Mononuclear cell (primary cell): Measurements from ENCODE around the gene MED31. TPM values are rescaled to one million over a fixed set of nuclear protein-coding genes. Genes with fewer than 3 reads are reported as not detected.

ENCODE experiments used
- H3K27me3 ChIP-seq: 2 replicates; pipeline ENCODE4 v1.6.0; 2011; ENCODE audit warnings: low read length, control low read depth; ENCODE audit not compliant: insufficient read depth
- H3K4me1 ChIP-seq: 2 replicates; pipeline ENCODE4 v1.5.1; 2011; ENCODE audit warnings: mild to moderate bottlenecking, low read length, control low read depth; ENCODE audit not compliant: insufficient read depth
- H3K4me3 ChIP-seq: 2 replicates; pipeline ENCODE4 v1.5.1; 2011; ENCODE audit warnings: mild to moderate bottlenecking, low read length, moderate library complexity
- H3K9me3 ChIP-seq: 2 replicates; pipeline ENCODE4 v1.5.1; 2011; ENCODE audit warnings: low read depth, mild to moderate bottlenecking, control low read depth, low read length
- total RNA-seq: library from RNA; depleted of rRNA; stranded (reverse); fragments of >200 nt; gene quantifications from one replicate; pipeline ENCODE4 v1.2.3, GENCODE V29; 2012

The MED31 gene
- total RNA-seq, 1 donor: 14.2 TPM

DNA sequence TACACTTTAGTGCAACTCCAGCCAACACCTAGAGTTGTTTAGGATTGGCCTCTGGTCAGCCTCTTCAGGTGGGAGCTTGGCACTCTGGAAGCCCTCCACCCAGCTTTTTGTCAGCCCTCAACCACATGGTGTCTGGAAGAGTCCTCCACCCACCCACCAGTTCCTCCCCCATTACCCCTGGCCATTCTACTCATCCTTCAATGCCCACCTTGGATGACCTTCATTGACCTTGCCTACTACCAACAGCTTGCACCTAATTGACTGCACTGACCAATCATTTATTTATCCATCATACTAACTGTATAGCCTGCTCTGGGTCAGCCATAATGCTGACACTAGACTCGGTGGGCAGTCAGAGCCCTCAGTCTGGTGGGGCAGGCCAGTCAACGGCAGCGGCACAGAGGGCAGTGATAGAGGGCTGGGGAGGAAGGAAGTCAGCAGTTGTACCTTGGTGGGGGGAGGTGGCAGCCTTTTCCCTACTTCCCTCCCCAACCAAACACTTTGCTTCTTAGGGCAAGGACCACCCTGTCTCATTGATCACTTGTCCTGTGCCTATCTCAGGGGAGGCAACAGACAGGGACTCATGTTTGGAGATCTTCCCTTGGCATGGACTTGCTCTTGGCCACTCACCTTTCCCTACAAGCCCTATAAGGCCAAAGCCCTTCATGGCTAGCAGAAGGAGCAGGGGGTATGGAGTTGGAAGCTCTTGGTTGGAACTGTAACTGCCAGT lies 32.5 kb upstream of the MED31 start:
- H3K4me3 ChIP-seq: no peak overlapping the region
- H3K9me3 ChIP-seq: no peaks in the 10 kb centered on the region
- peaks cover 8% of the 10 kb centered on the region for H3K27me3 ChIP-seq
- no peaks in the 10 kb centered on the region for H3K4me1 ChIP-seq

DNA sequence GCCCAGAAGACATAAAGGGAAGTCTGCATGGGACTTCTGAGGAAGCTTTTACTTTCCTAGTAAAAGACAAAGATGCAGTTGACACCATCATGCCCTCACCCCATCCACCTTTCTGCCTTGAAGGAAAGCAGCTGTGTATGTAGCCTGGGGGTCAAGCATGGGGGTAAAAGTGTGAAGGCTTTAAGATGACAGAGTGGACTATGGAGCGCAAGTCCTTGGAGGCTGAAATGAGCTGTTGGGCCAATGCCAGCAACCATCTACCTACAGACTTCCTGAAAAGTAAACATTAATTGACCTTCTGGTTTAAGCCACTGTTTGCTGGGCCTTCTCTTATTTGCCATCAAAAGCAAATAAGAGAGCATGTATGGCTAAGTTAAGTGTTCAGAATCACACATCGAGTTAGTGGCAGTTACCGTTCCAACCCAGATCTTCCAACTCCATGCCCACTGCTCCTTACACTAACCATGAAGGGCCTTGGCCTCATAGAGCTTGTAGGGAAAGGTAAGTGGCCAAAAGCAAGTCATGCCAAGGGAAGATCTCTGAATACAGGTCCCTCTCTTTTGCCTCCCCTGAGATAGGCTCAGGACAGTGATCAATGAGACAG lies 31.8 kb upstream of the MED31 start:
- Histone ChIP-seq H3K9me3 (no peaks in the 10 kb centered on the region), H3K4me1 (no peaks in the 10 kb centered on the region), H3K4me3 (no peak overlapping the region)

DNA sequence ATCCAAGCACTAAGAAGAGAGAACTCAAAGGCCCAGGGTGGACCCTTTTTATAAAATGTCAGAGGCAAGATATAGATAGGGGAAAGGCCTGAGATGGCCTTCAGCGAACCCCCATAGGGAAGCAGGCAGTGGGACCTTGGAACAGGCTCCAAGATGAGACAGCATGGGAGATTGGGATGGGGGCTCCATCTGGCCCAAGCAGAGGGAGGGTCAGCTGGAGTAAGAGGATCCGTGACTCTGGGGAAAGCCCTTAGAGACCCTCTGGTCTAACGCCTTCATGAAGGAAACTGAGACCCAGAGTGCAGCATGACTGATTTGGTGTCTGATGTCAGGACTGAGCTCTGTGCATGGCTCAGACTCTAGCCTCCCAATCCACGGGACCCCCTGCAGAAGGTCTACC lies 30.9 kb upstream of the MED31 start:
- H3K27me3 ChIP-seq: peaks cover 17% of the 10 kb centered on the region
- no peak overlapping the region for H3K4me3 ChIP-seq
- H3K4me1 ChIP-seq: no peaks in the 10 kb centered on the region
- H3K9me3 ChIP-seq: no peaks in the 10 kb centered on the region

More for the DNA sequence above, 31.8 kb upstream of the MED31 start:
- peaks cover 15% of the 10 kb centered on the region for H3K27me3 ChIP-seq

DNA sequence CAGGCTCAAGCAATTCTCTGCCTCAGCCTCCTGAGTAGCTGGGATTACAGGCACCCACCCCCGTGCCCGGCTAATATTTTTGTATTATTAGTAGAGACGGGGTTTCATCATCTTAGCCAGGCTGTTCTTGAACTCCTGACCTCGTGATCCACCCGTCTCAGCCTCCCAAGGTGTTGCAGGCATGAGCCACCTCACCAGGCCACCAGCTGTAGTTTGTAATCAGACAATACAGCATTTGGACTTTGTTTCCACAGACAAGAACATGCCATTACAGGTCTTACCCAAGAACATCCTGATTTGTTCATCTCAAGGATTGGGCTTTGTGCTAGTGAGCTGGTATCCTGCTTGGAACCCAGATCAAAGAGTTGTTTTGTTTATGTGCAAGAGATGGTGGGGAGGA lies 30.3 kb upstream of the MED31 start:
- peaks cover 20% of the 10 kb centered on the region for H3K27me3 ChIP-seq
- H3K4me3 ChIP-seq: no peak overlapping the region
- H3K9me3 ChIP-seq: no peaks in the 10 kb centered on the region
- no peaks in the 10 kb centered on the region for H3K4me1 ChIP-seq

DNA sequence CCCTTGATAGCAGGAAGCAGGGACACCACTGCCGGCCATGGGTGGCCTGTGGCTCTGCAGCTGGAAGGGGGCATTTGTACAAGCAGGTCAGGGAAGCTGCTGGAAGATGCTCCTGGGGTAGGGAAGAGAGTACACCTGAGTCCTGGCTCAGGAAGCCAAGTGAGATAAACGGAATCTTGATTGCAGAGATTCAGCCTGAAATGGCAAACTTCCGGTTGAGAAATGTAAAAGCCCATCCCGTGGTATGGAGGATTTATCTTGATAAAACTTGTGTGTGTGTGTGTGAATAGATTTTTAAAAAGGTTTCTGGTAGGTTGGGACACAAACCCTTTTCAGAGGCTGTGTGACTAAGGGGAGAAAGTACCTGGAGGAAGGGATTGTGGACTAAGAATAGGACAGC lies 29.8 kb upstream of the MED31 start:
- Histone ChIP-seq H3K4me1 (no peaks in the 10 kb centered on the region), H3K4me3 (no peak overlapping the region), H3K9me3 (no peaks in the 10 kb centered on the region), H3K27me3 (peaks cover 22% of the 10 kb centered on the region)

DNA sequence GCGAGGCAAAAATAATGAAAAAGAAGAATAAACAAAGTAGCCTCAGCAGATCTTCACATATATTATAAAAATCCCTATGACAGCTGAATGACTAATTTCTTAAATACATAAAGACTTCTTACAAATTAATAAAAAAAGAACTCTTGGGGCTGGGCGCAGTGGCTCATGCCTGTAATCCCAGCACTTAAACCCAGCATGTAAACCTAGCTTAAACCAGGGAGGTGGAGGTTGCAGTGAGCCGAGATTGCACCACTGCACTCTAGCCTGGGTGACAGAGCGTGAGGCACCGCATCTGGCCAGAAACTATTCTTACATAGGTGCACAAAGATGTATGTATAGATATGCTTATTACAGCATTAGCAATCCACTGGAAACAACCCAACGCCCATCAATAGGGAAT lies 27.8 kb upstream of the MED31 start:
- Histone ChIP-seq H3K4me1 (no peaks in the 10 kb centered on the region), H3K4me3 (no peak overlapping the region), H3K27me3 (peaks cover 22% of the 10 kb centered on the region), H3K9me3 (no peaks in the 10 kb centered on the region)

DNA sequence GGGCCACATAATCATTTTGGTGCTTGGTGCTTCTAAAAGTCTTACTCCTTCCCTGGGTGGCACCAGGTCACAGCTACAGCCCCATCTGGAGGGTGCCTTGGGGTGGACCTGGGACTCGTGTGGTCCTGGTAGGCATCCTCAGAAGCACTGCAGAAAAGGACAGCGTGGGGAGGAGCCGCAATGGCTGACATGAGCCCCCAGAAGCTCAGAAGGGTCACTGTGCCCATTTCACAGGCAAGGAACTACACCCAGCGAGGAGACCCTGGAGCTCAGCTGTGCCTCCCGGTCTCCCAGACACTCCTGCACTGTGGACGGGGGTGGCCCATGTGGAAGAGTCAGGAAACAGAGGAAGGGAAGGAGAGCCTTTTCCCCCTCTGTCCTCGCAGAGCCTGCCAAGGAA lies 26.5 kb upstream of the MED31 start:
- Histone ChIP-seq H3K4me3 (no peak overlapping the region), H3K9me3 (no peaks in the 10 kb centered on the region), H3K4me1 (no peaks in the 10 kb centered on the region), H3K27me3 (peaks cover 22% of the 10 kb centered on the region)

DNA sequence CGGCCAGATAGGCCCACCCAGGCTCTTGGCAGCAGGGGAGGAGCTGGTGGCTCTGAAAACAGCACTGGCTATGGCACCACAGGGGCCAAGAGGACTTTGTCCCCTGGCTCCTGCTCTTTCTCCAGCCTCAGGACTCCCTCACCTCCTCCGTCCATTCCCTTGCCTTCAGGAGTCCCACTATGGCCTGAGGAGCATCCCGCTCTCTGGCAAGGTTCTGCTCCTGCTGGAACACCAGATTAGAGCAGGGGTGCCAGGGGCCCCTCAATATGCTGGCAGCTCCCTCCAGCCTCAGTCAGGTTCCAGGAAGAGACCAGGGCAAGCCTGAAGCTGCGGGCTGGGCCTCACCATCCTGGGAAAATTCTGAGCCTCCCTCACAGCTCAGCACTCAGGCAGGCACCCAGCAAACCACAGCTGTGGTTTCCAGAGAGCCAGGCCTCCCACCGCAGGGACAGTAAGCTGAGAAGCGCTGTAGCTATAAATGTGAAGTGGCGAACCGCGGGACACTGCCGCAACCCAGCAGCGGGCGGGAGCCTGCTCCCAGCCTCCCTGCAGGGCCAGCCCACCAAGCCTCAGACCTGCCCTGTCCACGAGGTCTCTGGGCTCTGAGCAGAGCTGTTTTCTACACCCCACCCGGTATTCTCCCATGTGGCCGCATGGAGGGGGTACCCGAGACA lies 25.9 kb upstream of the MED31 start:
- no peaks in the 10 kb centered on the region for H3K9me3 ChIP-seq
- H3K4me1 ChIP-seq: no peaks in the 10 kb centered on the region
- H3K27me3 ChIP-seq: peaks cover 22% of the 10 kb centered on the region
- H3K4me3 ChIP-seq: no peak overlapping the region

DNA sequence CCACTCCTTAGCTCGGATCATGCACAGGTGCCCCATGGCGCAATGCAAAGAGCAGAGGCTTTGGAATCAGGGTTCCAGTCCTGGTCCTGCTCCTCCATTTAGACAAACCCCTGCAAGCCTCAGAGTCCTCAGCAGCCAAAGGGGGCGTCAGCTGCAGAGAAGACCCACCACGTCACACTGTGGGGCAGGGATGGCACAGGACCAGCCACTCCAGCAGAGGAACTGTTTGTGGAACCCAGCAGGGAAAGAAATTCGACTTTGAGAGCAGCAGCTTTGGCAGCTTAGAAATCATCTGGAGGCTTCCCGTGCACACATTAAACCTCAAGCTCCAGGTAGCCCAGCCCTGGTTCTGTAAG lies 25.4 kb upstream of the MED31 start:
- Histone ChIP-seq H3K4me1 (no peaks in the 10 kb centered on the region), H3K27me3 (peaks cover 22% of the 10 kb centered on the region), H3K9me3 (no peaks in the 10 kb centered on the region), H3K4me3 (no peak overlapping the region)

DNA sequence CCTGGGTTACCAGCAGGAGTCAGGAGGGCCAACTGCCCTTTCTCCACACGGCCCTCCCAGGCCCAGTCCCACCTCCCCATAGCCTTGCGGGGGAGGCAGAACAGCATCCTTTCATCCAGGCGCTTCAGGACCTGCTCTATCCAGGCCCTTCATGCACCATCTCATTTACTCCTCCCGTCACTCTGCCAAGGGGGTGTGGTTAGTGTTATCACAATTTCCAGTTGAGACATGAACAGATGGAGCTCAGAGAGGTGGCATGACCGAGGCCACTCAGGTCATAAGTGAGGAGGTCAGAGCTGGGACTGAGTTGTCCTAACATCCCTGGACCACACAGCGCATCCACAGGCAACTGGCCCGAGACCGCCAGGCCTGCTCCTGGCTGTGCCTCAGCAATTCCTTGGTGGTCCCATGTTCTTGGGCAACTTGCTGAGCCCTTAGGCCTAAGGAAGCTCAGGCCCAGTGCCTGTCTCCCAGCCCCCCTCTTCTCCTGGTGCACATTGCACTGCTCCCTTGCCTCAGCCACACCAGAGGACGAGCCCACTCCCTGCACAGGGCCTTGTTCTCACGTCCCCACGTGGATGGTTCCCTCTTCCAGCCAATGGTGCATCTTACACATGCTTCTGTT lies 23.9 kb upstream of the MED31 start:
- Histone ChIP-seq H3K4me3 (no peak overlapping the region), H3K27me3 (peaks cover 19% of the 10 kb centered on the region), H3K9me3 (no peaks in the 10 kb centered on the region), H3K4me1 (no peaks in the 10 kb centered on the region)

DNA sequence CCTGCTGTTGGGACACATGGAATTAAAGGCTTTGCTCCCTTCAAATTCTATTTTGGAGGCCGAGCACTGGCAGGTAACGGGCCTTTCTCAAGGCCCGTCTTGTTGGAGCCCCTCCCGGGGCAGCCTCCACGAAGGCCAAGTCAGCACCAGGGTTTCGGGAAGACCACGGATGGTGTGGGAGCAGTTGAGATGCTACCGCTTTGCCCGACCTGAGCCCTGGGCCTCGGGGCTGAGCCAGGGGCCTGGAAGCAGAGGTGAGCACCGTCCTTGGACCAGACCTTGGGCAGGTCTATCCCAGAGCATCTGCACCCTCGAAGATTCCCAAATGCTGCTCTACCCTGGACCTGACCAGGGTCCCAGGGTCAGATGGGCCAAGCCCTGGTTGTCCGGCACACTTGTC lies 23.2 kb upstream of the MED31 start:
- peaks cover 19% of the 10 kb centered on the region for H3K27me3 ChIP-seq
- no peaks in the 10 kb centered on the region for H3K4me1 ChIP-seq
- no peak overlapping the region for H3K4me3 ChIP-seq
- H3K9me3 ChIP-seq: no peaks in the 10 kb centered on the region

DNA sequence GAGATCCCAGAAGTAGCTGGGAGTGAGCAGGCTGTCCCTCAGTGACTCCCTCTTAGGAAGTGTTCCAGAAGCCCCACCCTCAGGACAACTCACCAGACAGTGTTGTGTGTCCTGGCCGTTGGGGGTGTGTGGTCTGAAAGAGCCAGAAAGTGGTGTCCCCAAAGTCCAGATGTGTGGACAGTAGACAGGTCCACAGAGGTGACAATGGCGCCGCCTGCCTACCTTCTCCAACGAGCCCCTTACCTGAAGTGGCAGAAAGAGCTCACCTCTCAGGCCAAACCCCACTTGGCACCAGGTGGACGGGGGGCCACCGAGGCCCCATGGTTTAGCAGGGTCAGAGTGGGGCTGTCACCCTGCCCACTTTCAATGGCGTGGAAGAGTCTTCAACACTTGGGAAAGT lies 20.0 kb upstream of the MED31 start:
- no peaks in the 10 kb centered on the region for H3K4me1 ChIP-seq
- no peak overlapping the region for H3K4me3 ChIP-seq
- H3K27me3 ChIP-seq: no peaks in the 10 kb centered on the region
- no peaks in the 10 kb centered on the region for H3K9me3 ChIP-seq

DNA sequence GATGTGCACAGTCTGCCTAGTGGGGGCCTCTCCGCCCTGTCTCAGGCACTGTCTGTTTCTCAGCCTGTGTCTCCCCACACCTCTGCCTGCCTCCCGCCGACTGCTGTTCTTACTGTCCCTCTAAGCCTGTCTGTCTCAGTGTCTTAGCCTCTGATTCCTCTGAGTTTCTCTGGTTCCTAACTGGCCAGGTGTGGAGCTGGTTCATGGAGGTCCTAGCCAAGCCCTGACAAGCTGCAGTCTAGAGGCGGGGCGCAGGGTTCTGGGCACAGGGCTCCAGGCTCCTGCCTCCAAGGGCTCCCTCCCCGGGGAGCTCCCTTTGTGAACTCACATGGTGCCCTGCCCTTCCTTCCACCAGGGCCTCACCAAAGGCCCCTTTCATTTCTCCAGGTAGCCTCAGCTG lies 19.6 kb upstream of the MED31 start:
- Histone ChIP-seq H3K4me3 (no peak overlapping the region), H3K4me1 (no peaks in the 10 kb centered on the region), H3K9me3 (no peaks in the 10 kb centered on the region), H3K27me3 (no peaks in the 10 kb centered on the region)

DNA sequence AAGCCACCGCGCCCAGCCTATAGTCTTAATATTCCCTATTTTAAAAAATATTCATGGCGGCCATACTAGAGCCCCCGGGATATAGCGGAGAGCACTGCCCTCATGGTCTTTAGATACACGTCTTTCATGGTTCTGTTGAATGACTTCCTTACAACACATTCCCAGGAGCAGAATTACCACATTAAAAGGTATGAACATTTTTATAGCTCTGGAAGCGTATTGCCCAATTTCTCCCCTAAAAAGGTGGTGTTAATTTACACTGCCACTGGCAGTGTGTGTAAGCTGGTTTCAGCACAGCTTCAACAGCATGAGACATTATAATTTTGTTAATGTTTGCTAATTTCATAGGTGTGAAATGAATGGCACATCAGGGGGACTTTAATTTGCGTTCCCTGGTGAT lies 19.2 kb upstream of the MED31 start:
- Histone ChIP-seq H3K27me3 (no peaks in the 10 kb centered on the region), H3K4me3 (no peak overlapping the region), H3K4me1 (no peaks in the 10 kb centered on the region), H3K9me3 (no peaks in the 10 kb centered on the region)

DNA sequence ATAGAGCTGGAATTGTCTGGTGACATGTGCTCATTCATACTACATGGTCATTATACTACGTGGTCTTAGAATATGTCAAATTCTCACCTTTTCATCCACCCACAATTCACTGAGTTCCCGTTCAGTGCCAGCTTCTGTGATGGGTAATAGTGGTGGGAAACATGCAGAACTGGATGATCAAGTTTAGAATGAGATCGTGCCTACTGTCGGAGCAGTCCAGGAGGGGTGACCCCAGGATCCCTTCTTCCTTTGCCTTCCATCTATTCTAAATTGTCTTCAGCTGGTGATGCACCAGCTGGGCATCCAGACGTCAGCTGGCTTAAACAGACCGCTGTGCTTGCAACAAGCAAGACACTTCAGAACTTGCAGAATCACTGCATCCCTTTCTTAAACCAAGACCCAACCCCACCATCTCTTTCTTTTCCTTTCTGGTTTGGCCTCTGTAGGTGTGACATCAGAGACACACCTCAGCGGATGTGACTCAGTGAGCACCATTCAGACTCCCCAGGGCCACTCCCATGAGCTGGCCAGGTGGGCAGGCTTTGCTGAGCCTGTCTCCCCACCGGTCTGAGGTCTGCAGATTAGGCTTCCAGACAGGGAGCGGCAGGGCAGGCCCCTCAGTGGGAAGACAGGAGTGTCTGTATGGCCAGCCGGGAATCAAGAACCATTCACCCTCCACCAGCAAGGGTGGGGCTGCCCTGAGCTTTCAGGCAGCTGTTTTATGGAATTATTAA lies 18.2 kb upstream of the MED31 start:
- Histone ChIP-seq H3K4me1 (no peaks in the 10 kb centered on the region), H3K4me3 (no peak overlapping the region), H3K27me3 (no peaks in the 10 kb centered on the region), H3K9me3 (no peaks in the 10 kb centered on the region)
